HG03280 (cell line): ENCODE results near the gene MOSPD3.

Experiments used
- ATAC-seq: cut with Tn5 transposase; IDR thresholded peaks from one replicate; pipeline ENCODE4 v1.9.1; 2021; ENCODE audit warnings: mild to moderate bottlenecking, moderate library complexity; ENCODE audit not compliant: unreplicated experiment

MOSPD3 gene

DNA sequence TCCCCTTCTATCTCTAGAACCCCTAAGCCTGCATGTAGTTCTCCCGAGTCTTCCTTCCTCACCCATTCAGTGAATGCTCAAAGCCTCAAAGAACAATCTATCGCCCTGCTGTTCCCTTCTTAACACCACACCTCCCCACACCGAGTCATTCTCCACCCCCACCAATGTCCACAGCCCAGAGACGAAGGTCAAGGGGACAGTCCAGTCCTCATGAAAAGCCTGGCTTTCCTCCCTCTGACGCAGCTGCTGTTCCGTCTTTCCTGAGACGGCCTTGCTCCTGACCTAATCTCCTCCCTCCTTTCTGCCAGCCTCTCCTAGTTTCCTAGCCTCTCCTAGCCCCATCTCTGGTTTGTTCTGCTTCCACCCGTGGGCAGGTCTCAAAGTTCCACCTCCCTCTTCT lies 9.2 kb downstream of the MOSPD3 start:
- ATAC-seq = no peak

GRCh38 chr7:100623951-100624824 lies 11.8 kb downstream of the MOSPD3 start:
- no peak for ATAC-seq

DNA sequence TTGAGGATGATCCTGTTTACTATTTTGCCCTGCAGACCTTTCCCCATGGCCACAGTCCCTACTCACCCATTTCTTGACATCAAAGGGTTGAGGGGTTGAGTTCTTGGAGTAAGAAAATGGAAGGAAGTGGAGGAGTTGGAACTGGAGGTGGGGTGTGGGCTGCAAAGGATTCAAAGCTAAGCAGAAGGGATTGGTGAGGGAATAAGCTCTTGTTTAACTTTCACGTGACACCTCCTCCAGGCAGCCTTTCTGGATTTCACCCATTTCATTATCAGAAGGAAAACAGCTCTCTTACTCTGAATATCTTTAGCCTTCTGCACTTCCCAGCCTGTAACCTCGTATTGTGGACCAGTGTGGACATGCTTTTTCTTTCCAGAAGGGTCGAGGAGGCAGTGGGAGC lies 13.7 kb downstream of the MOSPD3 start:
- ATAC-seq = no peak

DNA sequence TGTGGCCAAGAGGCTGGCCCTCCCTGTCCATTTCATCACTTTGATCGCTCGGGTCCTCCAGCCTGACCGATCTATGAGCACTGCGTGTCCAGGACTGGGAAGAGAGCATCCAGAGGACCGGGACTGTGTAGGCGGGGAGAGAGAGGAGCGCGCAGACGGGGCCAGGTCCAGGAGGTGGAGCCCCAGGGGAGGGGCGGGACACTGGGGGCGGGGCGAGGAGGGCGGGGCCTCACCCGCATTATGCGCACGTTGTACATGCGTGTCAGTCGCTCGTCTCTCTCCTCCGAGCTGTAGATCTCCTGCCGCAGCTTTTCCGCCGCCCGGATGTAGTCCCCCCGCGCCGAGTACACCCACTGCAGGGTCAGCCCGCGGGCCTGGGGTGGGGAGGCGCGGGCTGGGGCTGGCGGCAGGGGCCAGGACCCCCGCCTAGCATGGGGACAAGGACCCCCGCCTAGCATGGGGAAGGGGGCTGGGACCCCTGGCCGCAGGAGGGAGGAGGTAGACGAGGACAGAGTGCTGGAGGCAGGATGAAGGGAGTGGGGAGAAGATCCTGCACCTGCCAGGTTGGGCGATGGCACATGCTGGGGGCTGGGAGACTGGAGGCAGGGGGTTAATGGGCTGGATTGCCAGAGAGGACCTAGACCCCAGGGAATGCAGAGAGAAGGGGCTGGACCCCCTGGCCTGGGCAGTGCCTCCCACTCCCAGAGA lies 14.3 kb downstream of the MOSPD3 start:
- peak; percentile 86 for ATAC-seq

DNA sequence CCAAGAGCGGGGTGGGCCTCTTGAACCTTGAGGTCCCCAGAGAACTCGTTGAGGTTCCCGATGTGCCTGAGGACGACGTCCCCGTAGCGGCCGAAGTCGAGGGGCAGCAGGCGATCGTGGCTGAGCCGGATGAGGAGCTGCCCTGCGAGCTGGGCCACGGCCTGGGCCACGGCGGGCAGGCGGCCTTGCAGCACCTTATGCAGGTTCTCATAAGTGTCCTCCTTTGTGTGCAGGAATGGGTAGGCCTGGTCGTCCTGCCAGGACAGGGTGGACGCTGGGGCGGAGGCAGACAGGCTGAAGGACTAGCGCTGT lies 14.9 kb downstream of the MOSPD3 start:
- ATAC-seq = no peak

- ATAC-seq = no peak
Measured at GRCh38 chr7:100629117-100629716, 16.9 kb downstream of the MOSPD3 start.

DNA sequence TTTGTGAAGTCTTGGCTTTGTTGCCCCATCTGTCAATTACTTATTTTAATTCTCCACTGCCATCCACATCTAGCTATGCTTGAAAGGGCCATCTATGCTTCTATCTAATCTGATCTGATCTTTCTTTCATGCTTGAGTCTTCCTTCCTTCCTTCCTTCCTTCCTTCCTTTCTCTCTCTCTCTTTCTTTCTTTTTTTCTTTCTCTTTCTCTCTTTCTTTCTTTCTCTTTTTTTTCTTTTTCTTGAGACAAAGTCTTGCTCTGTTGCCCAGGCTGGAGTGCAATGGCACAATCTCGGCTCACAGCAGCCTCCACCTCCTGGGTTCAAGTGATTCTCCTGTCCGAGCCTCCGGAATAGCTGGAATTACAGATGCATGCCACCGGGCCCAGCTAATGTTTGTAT lies 17.7 kb downstream of the MOSPD3 start:
- ATAC-seq = no peak

GRCh38 chr7:100632951-100633717 lies 20.8 kb downstream of the MOSPD3 start:
- no peak for ATAC-seq

DNA sequence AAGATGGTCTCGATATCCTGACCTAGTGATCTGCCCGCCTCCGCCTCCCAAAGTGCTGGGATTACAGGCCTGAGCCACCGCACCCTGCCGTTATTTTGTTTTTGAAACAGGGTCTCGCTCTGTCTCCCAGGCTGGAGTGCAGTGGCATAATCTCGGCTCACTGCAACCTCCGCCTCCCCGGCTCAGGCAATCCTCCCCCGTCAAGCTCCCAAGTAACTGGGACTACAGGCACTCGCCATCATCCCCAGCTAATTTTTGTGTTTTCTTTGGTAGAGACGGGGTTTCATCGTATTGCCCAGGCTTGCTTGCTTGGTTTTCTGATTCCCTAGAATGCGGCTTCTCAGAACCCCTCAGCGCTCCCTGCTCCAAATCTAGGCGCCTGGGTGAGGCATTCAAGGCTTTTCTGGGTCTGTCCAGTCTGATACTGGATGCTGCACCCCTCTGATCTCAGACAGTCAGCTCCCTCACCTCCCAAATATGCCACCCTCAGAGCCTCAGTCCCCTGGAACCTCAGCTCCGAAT lies 27.7 kb downstream of the MOSPD3 start:
- ATAC-seq = no peak

DNA sequence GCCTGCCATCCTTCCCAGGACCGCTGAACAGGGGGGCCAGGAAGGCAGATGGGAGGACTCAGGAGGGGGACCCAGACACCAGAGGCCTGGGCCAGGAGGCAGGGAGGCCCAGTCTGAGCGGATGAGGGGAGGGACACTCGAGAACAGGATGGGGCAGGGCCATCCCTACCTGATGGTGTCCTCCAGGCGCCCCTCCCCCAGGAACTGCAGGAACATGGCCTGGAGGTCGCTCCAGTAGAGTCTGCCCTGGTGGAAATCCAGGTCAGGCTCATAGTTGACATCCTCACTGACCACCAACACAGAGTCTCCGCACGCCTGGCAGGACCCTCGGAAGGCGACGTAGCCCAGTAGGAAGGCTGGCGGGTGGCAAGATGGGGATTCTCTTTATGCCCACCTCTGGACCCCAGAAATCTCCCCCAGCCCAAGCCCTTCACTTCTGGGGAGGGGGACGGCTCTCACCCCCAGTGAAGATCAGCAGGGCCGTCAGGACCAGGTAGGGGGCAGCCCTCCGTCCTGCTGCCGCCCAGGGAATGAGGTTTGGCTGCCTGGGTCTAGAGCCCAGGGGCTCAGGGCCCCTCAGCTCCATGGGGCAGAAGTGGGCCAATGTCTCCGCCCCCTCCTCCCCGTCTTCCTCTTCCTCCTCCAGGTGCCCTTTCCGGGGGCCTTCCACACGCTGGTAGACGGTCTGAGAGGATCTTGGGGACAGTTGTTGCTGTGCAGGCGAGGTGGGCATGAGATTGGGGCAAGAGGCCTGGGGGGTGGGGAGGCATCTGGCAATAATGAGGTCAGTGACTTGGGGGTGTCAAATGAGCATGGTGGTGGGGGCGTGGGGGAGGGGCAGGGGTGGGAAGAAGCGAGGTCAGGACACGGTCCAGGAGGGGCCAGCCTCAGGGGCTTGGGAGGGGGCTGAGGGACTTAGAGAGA lies 28.4 kb downstream of the MOSPD3 start:
- no peak for ATAC-seq

DNA sequence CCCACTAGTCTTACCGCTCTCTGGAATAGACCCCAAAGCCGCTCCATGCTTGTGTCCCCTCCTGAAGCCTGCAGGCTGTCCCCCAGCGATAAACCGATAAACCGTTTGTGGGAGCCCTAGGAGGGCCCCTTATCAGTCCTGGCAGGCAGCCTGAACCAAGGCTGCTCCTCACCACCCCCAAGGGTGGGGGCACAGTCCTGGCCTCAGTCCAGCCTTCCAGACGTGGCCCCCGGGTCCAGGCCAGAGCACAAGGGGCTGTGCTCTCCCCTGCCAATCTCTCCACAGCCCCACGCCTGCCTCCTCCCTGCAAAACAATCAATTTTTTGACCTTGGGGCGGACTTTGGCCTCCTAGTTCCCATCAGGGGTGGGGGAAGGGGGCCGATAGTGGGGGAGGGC lies 29.1 kb downstream of the MOSPD3 start, which contains the start of gene TFR2:
Gene TFR2, minus strand, starts transcription at position 90 of the 397 bp plus-strand sequence. Its CDS starts 43 bp downstream, at position 47.
- ATAC-seq = no peak

GRCh38 chr7:100641860-100642533 lies 29.7 kb downstream of the MOSPD3 start:
- ATAC-seq = peak; percentile 12

- peak; percentile 89 for ATAC-seq
Measured at GRCh38 chr7:100642534-100642907, 30.2 kb downstream of the MOSPD3 start.

DNA sequence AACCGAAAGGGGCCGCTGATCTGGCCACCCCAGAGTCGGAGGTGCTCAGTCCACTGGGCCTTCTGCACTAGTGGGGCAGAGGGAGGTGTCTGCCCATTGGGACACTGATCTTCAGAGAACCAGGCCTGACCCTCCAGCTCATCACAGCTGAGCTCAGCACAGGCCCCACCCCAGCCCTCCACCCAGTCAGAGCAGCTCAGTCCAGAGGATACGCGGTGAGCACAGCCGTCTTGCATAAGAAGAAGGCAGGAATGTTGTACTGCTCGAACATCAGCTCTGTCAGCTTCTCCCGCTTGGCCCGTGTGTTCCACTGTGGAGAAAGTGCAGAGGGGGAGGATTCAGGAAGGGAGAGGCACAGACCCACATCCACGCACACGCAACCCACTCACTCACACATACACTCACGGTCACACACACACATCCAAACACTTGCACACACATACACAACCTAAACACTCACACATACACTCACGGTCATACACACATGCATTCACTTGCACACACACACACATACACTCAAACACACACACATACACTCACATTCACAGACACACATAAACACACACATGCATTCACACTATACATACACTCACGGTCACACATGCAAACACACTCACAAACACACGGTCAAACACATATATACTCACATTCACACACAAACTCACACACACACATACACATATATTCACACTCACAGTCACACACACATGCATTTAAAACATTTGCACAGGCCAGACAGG lies 37.7 kb downstream of the MOSPD3 start:
- ATAC-seq = no peak

- ATAC-seq = no peak
Measured at GRCh38 chr7:100654908-100655831, 42.8 kb downstream of the MOSPD3 start.

DNA sequence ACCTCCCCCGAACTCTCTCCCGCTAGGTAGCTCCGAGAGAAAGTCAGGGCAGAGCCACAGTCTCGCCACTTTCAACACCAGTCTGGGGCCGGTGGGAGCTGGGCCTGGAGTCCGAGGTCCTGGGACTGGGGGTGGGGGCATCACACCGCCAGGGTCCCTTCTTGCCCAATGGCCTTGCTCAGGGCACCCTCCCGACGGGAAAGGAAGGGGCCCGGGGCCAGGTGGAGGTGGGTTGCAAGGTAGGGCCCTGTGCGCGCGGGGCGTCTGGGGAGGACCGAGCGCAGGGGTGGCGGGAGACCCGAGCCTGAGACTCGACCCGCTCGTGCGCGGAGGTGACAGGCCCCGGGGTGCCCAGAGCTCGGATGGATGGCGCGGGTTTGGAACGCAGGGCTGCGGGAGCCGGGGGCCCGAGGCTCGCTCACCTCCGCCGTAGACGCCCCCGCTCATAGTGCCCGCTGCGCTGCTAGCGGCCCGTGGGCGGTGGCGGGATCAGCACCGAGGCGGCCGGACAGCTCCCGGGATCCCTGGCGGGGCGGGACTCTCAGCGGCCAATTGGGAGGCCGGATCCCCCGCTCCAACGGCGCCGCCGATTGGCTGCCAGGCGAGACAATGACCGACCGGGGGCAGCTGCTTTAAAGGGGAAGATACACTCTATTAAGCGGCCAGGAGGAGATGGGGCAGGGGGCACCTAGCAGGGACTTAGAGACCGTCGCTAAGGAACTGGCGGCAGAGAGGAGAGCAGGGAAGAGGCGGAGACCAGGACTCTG lies 43.8 kb downstream of the MOSPD3 start, which contains the start of gene ACTL6B:
Gene ACTL6B, minus strand, starts transcription at position 541 of the 767 bp plus-strand sequence. Its CDS starts 94 bp downstream, at position 447.
- no peak for ATAC-seq
